ENCODE results near the gene LRRC17.

The LRRC17 gene

DNA sequence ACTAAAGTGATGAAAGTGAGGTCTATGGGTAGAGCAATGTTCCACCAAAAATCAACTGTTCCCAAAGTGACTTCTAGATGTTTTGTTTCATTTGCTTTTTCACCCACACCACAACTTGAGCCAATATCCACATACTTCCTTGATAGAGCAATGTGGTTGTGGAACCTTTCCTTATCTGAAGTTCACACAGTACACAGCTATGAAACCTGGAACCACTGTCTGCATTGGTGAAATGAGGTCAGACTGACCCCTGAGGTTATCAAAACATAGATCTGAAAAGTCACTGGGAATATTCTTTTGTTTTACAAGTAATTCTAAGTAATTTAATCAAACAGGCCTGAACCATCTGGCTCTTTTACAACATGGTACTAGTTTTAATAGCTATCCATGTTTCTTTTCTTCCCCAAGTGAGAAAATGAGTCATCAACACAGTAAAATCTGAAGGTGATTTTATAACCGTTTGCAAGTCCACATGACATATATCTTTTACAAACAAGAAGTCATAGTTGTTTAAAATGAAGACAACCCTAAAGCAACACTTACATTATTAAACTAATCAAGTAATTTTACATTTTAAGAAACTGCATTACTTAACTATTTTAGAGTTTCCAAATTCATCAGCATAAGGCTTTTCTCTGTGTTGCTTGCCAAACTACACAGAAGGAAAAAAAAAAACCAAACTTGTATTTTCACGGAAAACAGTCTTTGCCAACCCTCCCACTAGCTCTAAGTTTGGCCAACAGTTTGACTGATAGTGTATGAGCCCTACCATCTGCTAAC, 80.3 kb downstream of the LRRC17 start:
- peak overlapping the region in 1 of 2 experiments; percentile 50 for H3K27ac ChIP-seq (ENCODE audit: insufficient read depth in 1 of 2, low read depth in 1 of 2, low read length in 2 of 2, poor library complexity in 1 of 2, severe bottlenecking in 2 of 2)
- ChIA-PET CTCF (no interaction called here), POLR2A (no interaction called here)
- peak; percentile 31 to 77 (median 62) for DNase-seq
- H3K4me3 ChIP-seq (ENCODE audit: control insufficient read depth in 1 of 7, extremely low read depth in 1 of 7, insufficient read depth in 4 of 7, low read depth in 2 of 7, low read length in 6 of 7) = no peak overlapping the region
- no peaks in the 10 kb centered on the region for H3K36me3 ChIP-seq (ENCODE audit: control insufficient read depth in 4 of 4, insufficient read depth in 4 of 4, low read length in 3 of 4)
- H3K27me3 ChIP-seq (replicated peaks in 2 of 5; ENCODE audit: control insufficient read depth in 4 of 5, insufficient read depth in 5 of 5, low read length in 4 of 5) = no peaks in the 10 kb centered on the region
- H3K9me3 ChIP-seq (ENCODE audit: control extremely low read depth in 1 of 5, control insufficient read depth in 4 of 5, insufficient read depth in 2 of 5, low read depth in 1 of 5, low read length in 4 of 5) = no peaks in the 10 kb centered on the region
- WGBS (ENCODE audit: insufficient coverage) = no CpG with 5 or more reads among the region's 2 CpGs
- H3K4me1 ChIP-seq (ENCODE audit: control extremely low read depth in 1 of 4, control insufficient read depth in 4 of 4, insufficient read depth in 4 of 4, low read length in 3 of 4) = peaks cover 12 to 37% (median 27%) of the 10 kb centered on the region in 4 experiments

DNA sequence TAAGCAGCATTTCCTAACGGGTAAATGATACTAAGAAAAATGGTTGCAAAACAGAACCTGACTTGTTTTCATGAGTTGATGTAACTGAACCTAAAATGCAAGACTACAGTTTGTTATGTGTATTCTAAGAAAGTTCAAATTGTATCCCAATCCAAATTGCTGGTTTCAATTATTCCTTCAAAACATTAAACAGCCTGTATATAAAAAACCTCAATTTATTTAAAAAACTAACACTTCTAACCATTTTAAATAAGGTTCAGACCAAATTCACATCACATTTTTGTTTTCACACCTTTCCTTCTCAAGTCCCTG, 80.9 kb downstream of the LRRC17 start:
- Histone ChIP-seq H3K9me3 (ENCODE audit: control extremely low read depth in 1 of 5, control insufficient read depth in 4 of 5, insufficient read depth in 2 of 5, low read depth in 1 of 5, low read length in 4 of 5) (no peaks in the 10 kb centered on the region), H3K4me1 (ENCODE audit: control extremely low read depth in 1 of 4, control insufficient read depth in 4 of 4, insufficient read depth in 4 of 4, low read length in 3 of 4) (peaks cover 12 to 36% (median 27%) of the 10 kb centered on the region in 4 experiments), H3K27ac (ENCODE audit: insufficient read depth in 1 of 2, low read depth in 1 of 2, low read length in 2 of 2, poor library complexity in 1 of 2, severe bottlenecking in 2 of 2) (peak overlapping the region in 1 of 2 experiments; percentile 50), H3K27me3 (replicated peaks in 2 of 5; ENCODE audit: control insufficient read depth in 4 of 5, insufficient read depth in 5 of 5, low read length in 4 of 5) (no peaks in the 10 kb centered on the region), H3K36me3 (ENCODE audit: control insufficient read depth in 4 of 4, insufficient read depth in 4 of 4, low read length in 3 of 4) (no peaks in the 10 kb centered on the region), H3K4me3 (ENCODE audit: control insufficient read depth in 1 of 7, extremely low read depth in 1 of 7, insufficient read depth in 4 of 7, low read depth in 2 of 7, low read length in 6 of 7) (no peak overlapping the region)
- POLR2A ChIA-PET = no interaction called here
- CTCF ChIA-PET = no interaction called here
- WGBS (ENCODE audit: insufficient coverage) = no CpG with 5 or more reads among the region's 1 CpG
- DNase-seq = no peak

DNA sequence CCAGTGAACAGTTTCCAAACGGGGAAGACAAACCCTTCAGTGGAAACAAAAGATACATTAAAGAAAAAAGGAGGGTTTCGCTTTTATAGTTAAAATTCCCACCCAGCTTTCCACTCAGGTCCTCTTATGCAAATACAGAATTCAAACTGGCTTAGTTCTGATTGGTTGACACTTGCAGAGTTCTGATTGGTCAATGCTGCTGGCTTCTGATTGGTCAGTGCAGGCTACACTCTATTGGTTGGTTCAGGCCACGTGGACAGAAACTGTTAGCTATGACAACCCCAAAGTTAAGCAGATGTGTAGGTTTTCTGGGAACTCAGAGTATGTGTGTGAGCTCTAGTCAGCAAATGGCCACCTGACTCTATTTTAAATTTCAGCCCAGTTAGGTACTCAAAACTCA, 81.8 kb downstream of the LRRC17 start:
- CTCF ChIA-PET = interaction anchor here (0.5 kb wide), 1 partner anchor 129 kb away, joined by 3 read pairs; no protein-coding TSS in a partner anchor
- Histone ChIP-seq H3K36me3 (ENCODE audit: control insufficient read depth in 4 of 4, insufficient read depth in 4 of 4, low read length in 3 of 4) (no peaks in the 10 kb centered on the region), H3K27ac (ENCODE audit: insufficient read depth in 1 of 2, low read depth in 1 of 2, low read length in 2 of 2, poor library complexity in 1 of 2, severe bottlenecking in 2 of 2) (no peak overlapping the region)

More for the DNA sequence above, 81.8 kb downstream of the LRRC17 start:
- WGBS (ENCODE audit: insufficient coverage) = no CpG with 5 or more reads among the region's 3 CpGs
- Histone ChIP-seq H3K4me1 (ENCODE audit: control extremely low read depth in 1 of 4, control insufficient read depth in 4 of 4, insufficient read depth in 4 of 4, low read length in 3 of 4) (peaks cover 12 to 30% (median 23%) of the 10 kb centered on the region in 4 experiments), H3K27me3 (replicated peaks in 2 of 5; ENCODE audit: control insufficient read depth in 4 of 5, insufficient read depth in 5 of 5, low read length in 4 of 5) (no peaks in the 10 kb centered on the region), H3K9me3 (ENCODE audit: control extremely low read depth in 1 of 5, control insufficient read depth in 4 of 5, insufficient read depth in 2 of 5, low read depth in 1 of 5, low read length in 4 of 5) (no peaks in the 10 kb centered on the region), H3K4me3 (ENCODE audit: control insufficient read depth in 1 of 7, extremely low read depth in 1 of 7, insufficient read depth in 4 of 7, low read depth in 2 of 7, low read length in 6 of 7) (no peak overlapping the region)
- DNase-seq = no peak
- POLR2A ChIA-PET = no interaction called here
